HTR-8/SVneo (cell line): ENCODE results near the gene CHST6.
"Not testable (repeated sequence)": the region's sequence is repeated elsewhere in the genome, so short reads cannot be mapped to it uniquely, and the experiment has no call there.

ENCODE experiments used
- DNase-seq: peaks from one replicate; pipeline ENCODE4 v3.0.0; 2011; ENCODE audit warnings: low spot score, mixed read lengths; ENCODE audit not compliant: insufficient read length
- FAIRE-seq: peaks from 2 replicates; lab custom pipeline; 2011; peaks lifted over from hg19 to GRCh38; lab: Jason Lieb, UNC

CHST6 gene

DNA sequence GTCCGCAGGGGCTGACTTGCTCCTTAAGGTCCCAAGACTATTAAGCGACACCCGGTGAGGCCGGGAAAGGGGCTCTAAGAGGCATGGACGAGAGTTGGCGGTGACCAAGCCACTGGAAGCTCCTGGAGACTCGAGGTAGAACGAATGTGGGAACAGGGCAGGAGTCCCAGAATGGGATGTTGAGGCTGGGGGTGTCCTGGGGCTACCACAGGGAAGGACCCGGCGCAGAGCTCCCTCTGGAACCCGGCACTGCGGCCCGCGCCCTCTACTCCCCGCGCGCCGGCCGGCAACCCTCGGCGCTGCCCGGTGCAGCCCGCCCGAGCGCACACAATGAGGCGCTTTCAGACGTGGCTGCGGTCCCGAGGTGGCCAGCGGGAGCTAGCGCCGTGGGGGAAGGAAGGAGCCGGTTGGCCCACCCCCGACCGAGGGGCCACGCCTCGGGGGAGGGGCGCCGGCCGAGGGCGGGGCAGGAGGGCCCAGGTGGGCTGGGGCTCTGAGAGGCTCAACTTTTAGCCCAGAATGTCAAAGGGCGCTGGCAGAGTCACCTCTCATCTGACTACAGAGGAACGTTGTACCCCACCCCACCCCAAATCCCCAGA is at the start of gene CHST6:
CHST6 (minus strand) TSS at position 366 of the 599 bp plus-strand sequence. CDS start 15,613 bp downstream, outside the sequence.
- DNase-seq, result peak; percentile 65
- FAIRE-seq, result no peak

DNA sequence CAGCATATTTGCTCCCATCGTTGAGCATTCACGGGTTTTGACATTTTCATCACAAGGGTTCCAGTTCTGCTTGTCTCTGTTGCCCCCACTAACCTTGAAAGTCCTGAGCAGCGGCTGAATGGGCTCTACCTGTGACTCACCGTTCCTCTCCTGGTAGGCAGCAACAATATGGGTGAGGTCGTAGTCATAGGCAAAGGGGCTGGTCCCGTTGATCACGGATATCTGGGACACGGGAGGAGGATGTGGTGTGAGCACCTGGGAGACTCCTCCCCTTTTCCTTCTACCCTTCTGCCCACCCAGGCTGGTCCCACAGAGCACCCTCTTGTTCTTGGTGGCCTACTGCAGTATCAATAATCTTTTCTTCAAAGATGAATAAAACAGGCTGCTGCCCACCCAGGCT is 47.2 kb upstream of the CHST6 start:
- not testable (repeated sequence) for DNase-seq
- FAIRE-seq, result peak; percentile 63

- DNase-seq (no peak), FAIRE-seq (no peak)
Observed at GRCh38 chr16:75541236-75541635, 46.0 kb upstream of the CHST6 start.

DNA sequence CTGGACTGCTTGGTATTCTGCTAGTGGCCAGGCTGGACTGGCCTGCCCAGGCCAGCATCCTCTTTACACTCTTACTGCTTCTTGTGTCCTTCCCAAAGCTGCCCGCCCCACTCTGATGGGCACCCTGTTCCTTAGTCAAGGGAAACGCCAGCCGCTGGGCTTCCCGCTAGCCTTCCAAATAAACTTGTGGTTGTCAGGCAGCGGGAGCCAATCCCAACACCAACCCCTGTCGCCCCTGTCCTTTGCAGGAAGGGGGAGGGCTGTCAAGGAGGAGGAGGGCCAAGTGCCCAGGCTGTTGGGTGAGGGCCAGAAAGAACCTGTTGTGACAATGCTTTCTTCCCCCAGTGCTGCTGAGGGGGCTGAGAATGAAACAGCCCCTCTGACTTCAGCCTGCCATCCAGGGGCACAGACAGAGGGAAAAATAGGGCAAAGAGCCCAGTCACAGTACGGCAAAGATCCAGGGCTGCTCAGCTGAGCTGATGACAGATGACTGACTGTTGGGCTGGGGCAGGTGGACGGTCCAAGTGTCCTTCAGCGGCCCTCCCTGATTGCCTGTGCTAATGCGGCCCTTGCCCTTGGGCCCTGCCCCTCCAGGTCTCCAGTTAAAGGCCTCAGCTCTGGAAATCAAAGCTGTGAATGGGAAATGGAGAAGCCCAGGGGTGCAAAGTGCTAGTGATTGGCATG is 43.8 kb upstream of the CHST6 start:
- DNase-seq, result not testable (repeated sequence)
- FAIRE-seq, result peak; percentile 28

GRCh38 chr16:75537776-75538175 is 42.5 kb upstream of the CHST6 start:
- no peak for FAIRE-seq
- no peak for DNase-seq

DNA sequence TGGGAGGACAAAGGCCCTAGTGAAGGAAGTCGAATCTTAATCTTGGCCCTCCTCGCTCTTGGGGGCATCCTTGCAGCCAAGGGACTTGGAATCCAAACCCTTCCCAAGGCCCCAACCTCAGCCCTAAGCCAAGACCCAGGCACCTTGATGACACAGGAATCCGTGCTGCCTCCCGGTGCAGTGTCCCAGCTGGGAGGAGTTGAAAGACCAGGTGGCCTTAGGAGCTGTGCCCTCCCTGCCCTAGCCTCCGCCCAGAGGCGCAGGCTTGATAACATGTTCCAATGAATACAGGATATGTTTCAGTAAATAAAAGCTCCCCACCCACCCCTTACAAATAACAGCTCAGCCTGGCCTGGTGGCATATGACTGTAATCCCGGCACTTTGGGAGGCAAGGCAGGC is 40.7 kb upstream of the CHST6 start, which contains the start of gene CHST5:
CHST5 (minus strand) TSS at position 208 of the 400 bp plus-strand sequence. CDS start 5,724 bp downstream, outside the sequence.
- no peak for FAIRE-seq
- DNase-seq, result no peak

- FAIRE-seq, result no peak
Observed at GRCh38 chr16:75535211-75535843, 40.1 kb upstream of the CHST6 start.

DNA sequence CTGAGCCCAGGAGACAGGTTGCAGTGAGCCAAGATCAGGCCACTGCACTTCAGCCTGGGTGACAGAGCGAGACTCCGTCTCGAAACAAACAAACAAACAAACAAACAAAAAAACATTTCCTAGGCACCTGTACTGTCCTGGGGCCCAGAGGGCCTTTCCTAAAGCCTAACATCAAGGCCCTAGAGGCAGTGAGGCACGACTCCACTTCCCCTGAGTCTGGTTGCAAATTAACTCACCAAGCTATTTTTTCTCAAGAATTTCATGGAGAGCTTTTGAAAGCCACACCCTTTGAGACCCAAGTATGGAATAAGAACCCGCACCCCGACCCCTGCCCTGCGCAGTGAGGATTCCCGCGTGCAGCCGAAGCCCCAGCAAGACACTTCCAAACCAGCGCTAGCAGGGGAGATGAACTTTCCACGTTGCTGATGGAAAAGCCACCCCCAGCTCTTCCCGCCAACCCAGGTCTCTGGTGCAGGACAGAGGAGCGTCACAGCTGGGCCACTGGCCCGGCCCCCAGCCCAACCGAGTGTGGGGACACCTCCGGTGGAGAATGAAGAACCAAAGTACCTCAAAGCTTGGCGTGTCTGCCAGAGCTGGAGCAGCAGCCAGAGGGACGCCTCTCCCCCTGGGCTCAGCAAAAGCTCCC is 39.4 kb upstream of the CHST6 start:
- FAIRE-seq (no peak), DNase-seq (no peak)

More at GRCh38 chr16:75535211-75535843, 40.1 kb upstream of the CHST6 start:
- DNase-seq, result no peak

- FAIRE-seq, result no peak
- DNase-seq, result no peak
Observed at GRCh38 chr16:75532791-75533190, 37.5 kb upstream of the CHST6 start.

DNA sequence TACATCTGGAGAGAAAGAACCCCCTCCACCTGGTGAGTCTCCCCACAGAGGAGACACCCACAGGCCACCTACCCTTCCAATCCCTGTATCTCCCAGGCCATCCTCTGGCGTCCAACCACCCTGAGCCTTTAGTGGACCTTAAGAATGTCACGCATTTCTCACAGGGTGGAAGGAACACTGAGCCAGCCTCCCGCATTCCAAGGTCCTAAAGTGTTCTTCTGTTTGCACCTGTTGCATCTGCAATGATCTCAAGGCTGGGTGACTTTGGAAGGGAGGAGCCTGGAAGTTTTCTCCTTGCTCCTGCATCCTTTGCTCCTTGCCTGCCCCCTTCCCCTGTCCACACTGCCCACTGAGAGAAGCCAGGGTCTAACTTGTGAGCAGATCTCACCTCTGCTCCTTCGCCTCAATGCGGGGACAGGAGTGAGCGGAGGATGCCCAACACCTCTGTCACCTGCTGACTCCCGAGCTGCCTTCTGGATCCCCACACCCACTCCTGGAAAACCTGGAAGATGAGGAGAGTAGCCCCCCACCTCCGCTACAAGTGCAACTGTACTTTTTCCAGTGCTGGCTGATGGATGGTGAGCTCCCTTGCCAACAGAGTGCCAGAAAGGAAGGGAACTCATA is 37.0 kb upstream of the CHST6 start:
- no peak for DNase-seq
- peak; percentile 44 for FAIRE-seq

DNA sequence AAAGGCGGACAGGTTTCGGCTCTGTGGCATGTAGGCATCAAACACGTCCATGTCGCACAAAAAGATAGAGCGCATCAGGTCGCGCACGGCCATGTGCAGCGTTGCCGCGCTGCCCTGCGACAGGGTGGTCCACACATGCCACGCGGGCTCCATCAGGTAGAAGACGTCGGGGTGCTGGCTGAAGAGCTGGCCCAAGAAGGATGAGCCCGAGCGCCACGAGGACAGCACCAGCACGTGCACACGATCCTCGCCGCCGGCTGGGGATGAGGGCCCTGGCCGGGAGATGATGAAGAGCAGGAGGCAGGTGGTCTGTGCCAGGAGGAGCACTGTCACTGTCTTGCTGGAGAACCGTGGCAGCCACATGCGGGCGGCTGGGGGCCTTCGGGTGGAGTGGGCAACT is 34.7 kb upstream of the CHST6 start:
- FAIRE-seq, result no peak
- no peak for DNase-seq

DNA sequence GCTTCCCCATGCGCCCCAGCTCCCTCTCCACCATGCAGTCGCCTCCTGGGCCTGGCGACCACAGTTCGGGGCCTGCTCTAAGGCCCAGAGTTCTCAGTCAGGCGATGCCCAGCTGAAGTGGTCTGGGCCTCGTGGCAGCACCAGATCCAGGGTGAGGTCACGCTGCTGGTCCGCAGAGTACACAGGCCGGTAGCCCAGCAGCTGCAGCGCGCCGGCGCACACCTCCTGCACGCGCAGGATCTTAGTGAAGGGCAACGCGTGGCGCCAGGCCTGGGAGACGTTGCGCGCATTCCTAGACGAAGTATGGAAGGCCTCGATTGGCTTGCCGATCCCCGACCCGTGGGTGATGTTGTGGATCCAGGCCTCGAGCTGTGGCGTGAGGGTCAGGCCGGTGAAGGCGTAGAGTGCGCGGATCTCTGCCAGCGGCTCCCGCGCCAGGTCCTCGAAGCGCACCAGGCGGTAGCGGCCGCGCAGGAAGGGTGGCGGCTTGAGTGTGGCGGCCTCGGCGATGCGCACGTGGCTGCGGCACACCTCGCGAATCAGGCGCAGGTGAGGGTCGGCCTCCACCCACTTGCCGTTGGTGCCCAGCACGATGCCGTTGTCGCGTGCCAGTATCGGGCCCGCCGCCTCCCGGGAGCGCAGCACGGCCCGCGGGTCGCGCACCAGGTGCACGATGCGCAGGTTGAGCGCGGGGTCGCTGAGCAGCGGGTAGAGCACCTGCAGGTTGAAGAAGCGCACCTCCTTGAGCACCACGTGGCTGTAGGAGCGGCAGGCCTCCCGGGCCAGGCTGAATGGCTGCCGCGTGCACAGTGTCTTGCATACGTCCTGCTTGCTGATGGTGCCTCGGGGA is 34.0 kb upstream of the CHST6 start:
- FAIRE-seq, result no peak
- no peak for DNase-seq

DNA sequence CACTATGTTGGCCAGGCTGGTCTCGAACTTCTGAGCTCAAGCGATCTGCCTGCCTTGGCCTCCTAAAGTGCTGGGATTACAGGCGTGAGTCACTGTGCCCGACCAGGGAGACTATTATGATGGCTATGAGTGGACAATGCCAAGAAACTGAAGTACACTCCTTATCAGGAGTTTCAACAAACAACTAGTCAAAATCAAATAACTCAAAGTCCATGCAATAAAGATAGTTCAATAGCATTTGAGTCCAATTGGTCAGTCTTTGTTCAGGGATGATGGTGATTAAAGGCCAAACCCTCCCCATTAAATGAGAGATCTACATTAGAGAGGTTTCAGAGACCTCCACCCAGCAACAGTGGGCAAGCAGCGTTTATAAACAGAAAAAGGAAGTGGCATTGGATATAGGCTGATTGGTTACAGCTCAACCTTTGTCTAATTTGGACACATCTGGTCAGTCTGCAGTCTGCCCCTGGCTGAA is 32.6 kb upstream of the CHST6 start:
- FAIRE-seq, result no peak
- DNase-seq, result no peak

- FAIRE-seq (peak; percentile 66), DNase-seq (no peak)
Observed at GRCh38 chr16:75526032-75526790, 31.0 kb upstream of the CHST6 start.

DNA sequence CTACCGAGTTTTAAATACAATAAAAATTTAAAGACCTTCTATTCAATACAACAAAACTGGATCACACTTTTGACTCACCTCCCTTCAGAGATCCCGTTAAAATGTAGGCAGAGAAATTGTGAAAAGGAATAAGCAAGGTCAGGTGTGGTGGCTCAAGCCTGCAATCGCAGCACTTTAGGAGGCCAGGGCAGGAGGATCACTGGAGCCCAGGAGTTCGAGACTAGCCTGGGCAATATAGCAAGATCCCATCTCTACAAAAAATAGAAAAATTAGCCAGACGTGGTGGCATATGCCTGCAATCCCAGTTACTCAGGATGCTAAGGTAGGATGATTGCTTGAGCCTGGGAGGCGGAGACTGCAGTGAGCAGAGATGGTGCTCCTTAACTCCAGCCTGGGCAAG is 23.9 kb upstream of the CHST6 start:
- FAIRE-seq (no peak), DNase-seq (no peak)

DNA sequence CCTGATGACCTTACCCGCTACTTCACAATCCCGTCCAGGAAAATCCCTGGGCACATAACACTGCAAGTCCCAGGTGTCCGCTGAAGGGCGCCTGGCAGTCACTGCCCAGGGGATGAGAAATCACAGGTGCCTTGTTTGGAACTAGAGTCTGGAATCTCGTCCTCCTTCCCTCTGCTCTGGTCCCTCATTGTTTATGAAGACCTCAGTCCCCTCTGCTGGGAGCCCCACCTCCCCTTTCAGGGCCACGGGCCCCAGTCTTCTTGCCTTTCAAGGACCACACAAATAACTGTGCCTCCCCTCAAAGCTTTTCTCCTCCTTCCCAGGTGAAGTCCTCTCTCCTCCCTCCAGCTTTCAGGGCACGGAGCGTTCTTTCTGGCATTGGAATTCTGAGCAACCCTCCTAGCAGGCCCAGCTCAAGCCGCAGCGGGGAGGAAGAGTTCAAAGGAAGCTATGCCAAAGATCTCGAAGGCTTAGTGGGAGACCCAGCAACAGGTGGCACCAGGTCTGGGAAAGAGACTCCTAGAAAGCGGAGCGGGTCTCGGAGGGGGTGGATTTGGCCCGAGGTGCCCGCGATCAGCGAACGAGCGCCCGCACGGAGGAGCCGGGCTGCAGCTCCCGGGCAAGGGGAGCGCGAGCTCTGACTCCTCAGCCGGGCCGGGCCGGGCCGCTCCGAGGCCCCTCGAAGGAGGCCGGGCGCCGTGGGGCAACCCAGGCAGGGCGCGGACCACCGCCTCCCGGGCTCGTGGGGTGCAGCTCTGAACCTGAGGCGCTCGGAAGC is 21.1 kb upstream of the CHST6 start:
- FAIRE-seq, DNase-seq: not testable (repeated sequence)

- no peak for FAIRE-seq
- DNase-seq, result no peak
Observed at GRCh38 chr16:75514296-75514695, 19.1 kb upstream of the CHST6 start.

- peak; percentile 42 for FAIRE-seq
- DNase-seq, result peak; percentile 71
Observed at GRCh38 chr16:75506574-75506973, 11.3 kb upstream of the CHST6 start.
